Activated CD4-positive, alpha-beta T cell treated with anti-CD3 and anti-CD28 coated beads, Interleukin-2, amount 10 ng/mL, durations not matched to agents 7 days and 5 days (primary cell): ENCODE results near the gene ZNF512. TPM values are rescaled to one million over a fixed set of nuclear protein-coding genes. Genes with fewer than 3 reads are reported as not detected.

Experiments used
- CTCF ChIA-PET: fragments of 350-600 bp; sonication (Branson Sonifier 250); formaldehyde crosslinking; loops from one replicate; lab custom pipeline; 2021; ENCODE audit warnings: antibody characterized with exemption; lab: Charles Lee
- POLR2A ChIA-PET: fragments of 350-600 bp; sonication (Branson Sonifier 250); formaldehyde crosslinking; loops from one replicate; lab custom pipeline; 2021; ENCODE audit warnings: antibody characterized with exemption; lab: Charles Lee
- DNase-seq: peaks from one replicate; pipeline ENCODE4 v3.0.0-alpha.2; 2020
- H3K27ac Mint-ChIP-seq: one replicate; pipeline ENCODE4 v1.8.0; 2021; ENCODE audit warnings: mild to moderate bottlenecking, moderate library complexity, mixed read lengths
- H3K27me3 Mint-ChIP-seq: one replicate; pipeline ENCODE4 v1.8.0; 2021; ENCODE audit warnings: mixed read lengths
- H3K36me3 Mint-ChIP-seq: one replicate; pipeline ENCODE4 v1.8.0; 2021; ENCODE audit warnings: low read depth, mixed read lengths
- H3K4me1 Mint-ChIP-seq: one replicate; pipeline ENCODE4 v1.8.0; 2021; ENCODE audit warnings: mixed read lengths
- H3K4me3 Mint-ChIP-seq: one replicate; pipeline ENCODE4 v1.8.0; 2021; ENCODE audit warnings: mild to moderate bottlenecking, moderate library complexity, mixed read lengths
- H3K9me3 Mint-ChIP-seq: one replicate; pipeline ENCODE4 v1.8.0; 2021; ENCODE audit warnings: mixed read lengths
- total RNA-seq, 2 experiments: library from RNA; stranded (reverse); gene quantifications; one replicate each; pipeline ENCODE4 v1.2.3, GENCODE V29; 2021

ZNF512 gene
- total RNA-seq, 2 experiments from 2014 or later, result 42.3 to 51.5 TPM

DNA sequence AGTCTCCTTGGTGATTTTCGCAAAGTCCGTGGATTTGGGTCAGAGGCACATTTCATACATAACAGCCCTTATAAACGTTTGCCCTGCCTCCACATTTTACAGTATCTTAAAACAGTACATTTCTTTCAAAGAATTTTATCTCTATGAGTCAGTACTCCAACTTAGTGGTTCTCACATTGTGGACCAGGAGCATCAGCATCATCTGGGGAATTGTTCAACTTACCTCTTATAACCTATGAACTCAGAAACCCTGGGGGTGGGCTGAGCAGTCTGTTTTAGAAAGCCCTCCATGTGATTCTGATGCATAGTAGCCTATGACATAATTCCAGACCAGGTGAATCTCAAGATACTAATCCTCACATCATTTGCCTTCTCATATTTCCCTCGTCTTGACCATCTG is 68.2 kb downstream of the ZNF512 start:
- CTCF ChIA-PET, result interaction anchor here (1.1 to 1.2 kb wide), 2 partner anchors 32 to 33 kb away, joined by 3 to 4 read pairs; no protein-coding TSS in a partner anchor
- H3K36me3 Mint-ChIP-seq, result peaks cover 58% of the 10 kb centered on the region
- no peaks in the 10 kb centered on the region for H3K9me3 Mint-ChIP-seq
- POLR2A ChIA-PET, result no interaction called here
- DNase-seq, result no peak
- H3K4me3 Mint-ChIP-seq, result no peak overlapping the region
- H3K4me1 Mint-ChIP-seq, result peaks cover 2% of the 10 kb centered on the region
- no peaks in the 10 kb centered on the region for H3K27me3 Mint-ChIP-seq
- no peak overlapping the region for H3K27ac Mint-ChIP-seq

GRCh38 chr2:27652341-27652740 is 69.5 kb downstream of the ZNF512 start:
- H3K36me3 Mint-ChIP-seq, result peaks cover 58% of the 10 kb centered on the region
- no peak overlapping the region for H3K4me3 Mint-ChIP-seq
- H3K4me1 Mint-ChIP-seq, result peaks cover 2% of the 10 kb centered on the region
- ChIA-PET POLR2A (no interaction called here), CTCF (interaction anchor here (1.2 kb wide), 1 partner anchor 31 kb away, joined by 4 read pairs; no protein-coding TSS in a partner anchor)
- H3K9me3 Mint-ChIP-seq, result no peaks in the 10 kb centered on the region
- DNase-seq, result no peak
- H3K27me3 Mint-ChIP-seq, result no peaks in the 10 kb centered on the region
- no peak overlapping the region for H3K27ac Mint-ChIP-seq

DNA sequence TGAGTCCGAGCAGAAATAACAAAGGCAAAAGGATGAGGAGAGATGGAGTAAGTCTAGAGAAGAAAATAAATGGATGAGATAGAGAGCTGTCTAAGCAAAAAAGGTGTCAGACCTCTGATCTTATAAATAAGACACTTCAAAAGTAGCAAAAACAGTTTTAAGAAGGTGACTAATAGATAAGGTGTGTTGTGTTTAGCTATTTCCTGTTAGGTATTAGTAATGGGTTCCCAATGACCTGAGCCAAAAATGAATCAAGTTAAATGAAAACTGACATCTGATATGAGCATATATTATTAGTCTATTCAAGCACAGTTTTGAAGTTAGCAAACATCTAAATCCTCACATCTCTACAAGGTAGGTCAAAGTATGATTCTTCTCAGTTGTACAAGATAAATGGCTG is 69.9 kb downstream of the ZNF512 start:
- H3K9me3 Mint-ChIP-seq, result no peaks in the 10 kb centered on the region
- no peak for DNase-seq
- peaks cover 54% of the 10 kb centered on the region for H3K36me3 Mint-ChIP-seq
- no peaks in the 10 kb centered on the region for H3K27me3 Mint-ChIP-seq
- ChIA-PET CTCF (no interaction called here), POLR2A (no interaction called here)
- H3K27ac Mint-ChIP-seq, result no peak overlapping the region
- H3K4me3 Mint-ChIP-seq, result no peak overlapping the region
- peaks cover 2% of the 10 kb centered on the region for H3K4me1 Mint-ChIP-seq

DNA sequence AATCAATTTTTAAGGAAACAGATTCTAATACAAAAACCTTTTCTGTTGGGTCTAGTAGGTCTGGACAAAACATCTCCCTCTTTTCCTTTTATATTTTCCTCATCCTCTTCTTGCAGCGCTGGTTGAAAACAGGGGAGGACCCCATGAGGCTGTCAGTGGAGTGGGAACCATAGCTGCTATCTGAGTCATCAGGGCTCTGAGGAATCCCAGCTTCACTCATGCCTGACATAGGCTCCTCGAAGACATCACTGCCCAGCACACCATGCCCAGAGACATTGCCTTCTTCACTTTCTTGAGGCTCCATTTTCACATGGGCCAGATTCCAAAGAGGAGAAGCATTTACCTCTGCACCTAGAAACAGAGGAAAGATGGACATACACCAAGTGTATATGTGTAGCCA is 70.6 kb downstream of the ZNF512 start:
- POLR2A ChIA-PET, result no interaction called here
- H3K27me3 Mint-ChIP-seq, result no peaks in the 10 kb centered on the region
- no peak overlapping the region for H3K4me3 Mint-ChIP-seq
- CTCF ChIA-PET, result interaction anchor here (1.1 to 3.1 kb wide), 2 partner anchors 13 to 20 kb away, joined by 3 to 9 read pairs; no protein-coding TSS in a partner anchor
- no peak overlapping the region for H3K27ac Mint-ChIP-seq
- no peaks in the 10 kb centered on the region for H3K9me3 Mint-ChIP-seq
- peaks cover 2% of the 10 kb centered on the region for H3K4me1 Mint-ChIP-seq
- H3K36me3 Mint-ChIP-seq, result peaks cover 48% of the 10 kb centered on the region
- DNase-seq, result no peak

DNA sequence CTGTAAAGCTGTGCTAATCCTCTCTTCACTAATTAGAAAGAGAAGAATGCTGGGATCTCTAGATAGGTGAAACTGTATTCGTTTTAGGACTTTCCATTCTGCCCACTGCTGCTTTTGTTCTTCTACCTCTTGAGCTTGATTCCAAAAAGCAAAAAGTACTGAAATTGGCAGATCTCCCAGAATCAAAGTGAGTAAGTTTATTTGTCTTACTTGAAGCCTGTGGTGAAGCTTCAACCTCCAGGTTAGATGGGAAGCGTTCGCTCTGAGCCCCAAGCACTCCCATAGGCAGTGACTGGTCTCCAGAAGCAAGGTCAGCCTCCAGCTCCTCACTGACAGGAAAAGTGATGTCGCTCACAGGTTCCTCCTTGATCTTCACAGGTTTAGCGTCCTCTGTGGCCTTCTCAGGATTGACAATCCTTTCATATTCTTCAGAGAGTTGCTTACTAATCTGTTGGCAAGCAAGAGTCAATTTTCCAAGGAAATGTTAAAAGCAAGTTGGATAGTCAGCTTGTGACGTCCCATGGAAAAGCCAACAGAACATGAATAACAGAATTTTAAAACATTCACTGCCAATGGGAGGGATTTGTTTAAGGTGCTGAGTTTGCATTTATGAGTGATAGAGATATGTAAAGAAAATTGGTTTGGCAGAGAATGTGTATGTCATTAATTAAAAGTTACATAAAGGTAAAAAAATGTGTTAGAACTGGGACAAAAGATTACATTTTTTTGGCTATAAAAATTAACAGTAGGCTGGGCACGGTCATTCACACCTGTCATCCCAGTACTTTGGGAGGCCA is 72.5 kb downstream of the ZNF512 start:
- no peak for DNase-seq
- ChIA-PET POLR2A (interaction anchor here (0.6 kb wide), 1 partner anchor 16 kb away, joined by 5 read pairs; no protein-coding TSS in a partner anchor), CTCF (interaction anchor here (0.6 to 3.1 kb wide), 5 partner anchors 12 to 73 kb away, joined by 3 to 9 read pairs (median 5); no protein-coding TSS in a partner anchor)
- no peaks in the 10 kb centered on the region for H3K9me3 Mint-ChIP-seq
- peaks cover 49% of the 10 kb centered on the region for H3K36me3 Mint-ChIP-seq
- H3K27me3 Mint-ChIP-seq, result no peaks in the 10 kb centered on the region
- peaks cover 2% of the 10 kb centered on the region for H3K4me1 Mint-ChIP-seq
- H3K27ac Mint-ChIP-seq, result no peak overlapping the region
- H3K4me3 Mint-ChIP-seq, result no peak overlapping the region

GRCh38 chr2:27661371-27661770 is 78.5 kb downstream of the ZNF512 start:
- POLR2A ChIA-PET, result no interaction called here
- H3K4me1 Mint-ChIP-seq, result peaks cover 42% of the 10 kb centered on the region
- no peak for DNase-seq
- peaks cover 35% of the 10 kb centered on the region for H3K36me3 Mint-ChIP-seq
- peak overlapping the region; percentile 100 for H3K4me3 Mint-ChIP-seq
- CTCF ChIA-PET, result interaction anchor here (7.1 kb wide), 1 partner anchor 22 kb away, joined by 56 read pairs; no protein-coding TSS in a partner anchor
- H3K27ac Mint-ChIP-seq, result no peak overlapping the region
- no peaks in the 10 kb centered on the region for H3K9me3 Mint-ChIP-seq
- H3K27me3 Mint-ChIP-seq, result no peaks in the 10 kb centered on the region

GRCh38 chr2:27663285-27664153 is 80.7 kb downstream of the ZNF512 start, which contains the start of the genes SLC4A1AP and SUPT7L:
Gene SLC4A1AP (plus strand): TSS chr2:27663889. CDS start chr2:27663915, 26 bp downstream.
Gene SUPT7L (minus strand): TSS chr2:27663614. CDS start chr2:27662192, 1,422 bp downstream.
- POLR2A ChIA-PET, result interaction anchor here (0.7 kb wide), 1 partner anchor 557 kb away, joined by 3 read pairs; no protein-coding TSS in a partner anchor
- H3K27ac Mint-ChIP-seq, result peak within 1 kb of the TSS; percentile 100
- no peaks in the 10 kb centered on the region for H3K27me3 Mint-ChIP-seq
- H3K4me3 Mint-ChIP-seq, result peak within 1 kb of the TSS; percentile 100
- peaks cover 47% of the 10 kb centered on the region for H3K4me1 Mint-ChIP-seq
- CTCF ChIA-PET, result interaction anchor here (1.2 to 7.1 kb wide), 2 partner anchors 20 to 292 kb away, joined by 3 to 56 read pairs; no protein-coding TSS in a partner anchor
- H3K9me3 Mint-ChIP-seq, result no peaks in the 10 kb centered on the region
- peaks cover 36% of the 10 kb centered on the region for H3K36me3 Mint-ChIP-seq
- peak; percentile 78 for DNase-seq

GRCh38 chr2:27664154-27664574 is 81.3 kb downstream of the ZNF512 start:
- Mint-ChIP-seq H3K27ac (peak overlapping the region; percentile 100), H3K27me3 (no peaks in the 10 kb centered on the region), H3K4me3 (peak overlapping the region; percentile 100), H3K36me3 (peaks cover 38% of the 10 kb centered on the region), H3K9me3 (no peaks in the 10 kb centered on the region), H3K4me1 (peaks cover 47% of the 10 kb centered on the region)
- ChIA-PET POLR2A (no interaction called here), CTCF (interaction anchor here (1.2 to 7.1 kb wide), 2 partner anchors 19 to 293 kb away, joined by 3 to 56 read pairs; no protein-coding TSS in a partner anchor)
- DNase-seq, result no peak

- peak overlapping the region; percentile 100 for H3K27ac Mint-ChIP-seq
- H3K36me3 Mint-ChIP-seq, result peaks cover 36% of the 10 kb centered on the region
- H3K4me3 Mint-ChIP-seq, result peak overlapping the region; percentile 100
- H3K9me3 Mint-ChIP-seq, result no peaks in the 10 kb centered on the region
- H3K27me3 Mint-ChIP-seq, result no peaks in the 10 kb centered on the region
- DNase-seq, result no peak
- CTCF ChIA-PET, result interaction anchor here (0.6 to 7.1 kb wide), 2 partner anchors 19 to 461 kb away, joined by 4 to 56 read pairs; no protein-coding TSS in a partner anchor
- peaks cover 47% of the 10 kb centered on the region for H3K4me1 Mint-ChIP-seq
- POLR2A ChIA-PET, result no interaction called here
These were observed 82.0 kb downstream of the ZNF512 start for GRCh38 chr2:27664622-27665363.

DNA sequence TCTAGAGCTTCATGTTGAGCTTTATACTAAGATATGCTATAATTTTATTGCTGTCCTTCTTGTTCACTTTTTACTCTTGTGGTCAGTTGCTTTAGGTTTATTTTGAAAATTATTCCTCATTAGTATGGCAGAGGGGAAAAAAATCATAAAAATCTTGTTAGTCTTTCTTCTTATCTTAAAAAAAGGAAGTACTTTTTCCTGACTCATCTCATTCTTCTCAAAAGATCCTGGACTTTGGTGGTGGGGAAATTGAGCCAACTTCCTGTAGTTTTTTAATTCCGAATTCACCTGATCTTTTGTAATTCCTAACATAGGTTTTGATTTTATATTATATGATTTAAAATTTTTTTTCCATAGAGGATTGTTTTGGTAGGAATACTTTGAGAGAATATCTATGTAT is 84.6 kb downstream of the ZNF512 start:
- no peaks in the 10 kb centered on the region for H3K9me3 Mint-ChIP-seq
- no peaks in the 10 kb centered on the region for H3K27me3 Mint-ChIP-seq
- no peak for DNase-seq
- peaks cover 33% of the 10 kb centered on the region for H3K4me1 Mint-ChIP-seq
- ChIA-PET CTCF (interaction anchor here (2.3 kb wide), 1 partner anchor 16 kb away, joined by 12 read pairs; no protein-coding TSS in a partner anchor), POLR2A (no interaction called here)
- H3K27ac Mint-ChIP-seq, result no peak overlapping the region
- H3K36me3 Mint-ChIP-seq, result peaks cover 34% of the 10 kb centered on the region
- H3K4me3 Mint-ChIP-seq, result no peak overlapping the region

- no peak for DNase-seq
- H3K9me3 Mint-ChIP-seq, result no peaks in the 10 kb centered on the region
- POLR2A ChIA-PET, result interaction anchor here (0.7 kb wide), 1 partner anchor 563 kb away, joined by 3 read pairs; no protein-coding TSS in a partner anchor
- CTCF ChIA-PET, result interaction anchor here (1.3 kb wide), 1 partner anchor 11 kb away, joined by 5 read pairs; no protein-coding TSS in a partner anchor
- no peak overlapping the region for H3K27ac Mint-ChIP-seq
- H3K36me3 Mint-ChIP-seq, result peaks cover 42% of the 10 kb centered on the region
- H3K4me1 Mint-ChIP-seq, result peaks cover 7% of the 10 kb centered on the region
- no peaks in the 10 kb centered on the region for H3K27me3 Mint-ChIP-seq
- H3K4me3 Mint-ChIP-seq, result no peak overlapping the region
These were observed 88.4 kb downstream of the ZNF512 start for GRCh38 chr2:27671235-27671634.
